K562 (cell line): ENCODE measurements around the gene CD300LB. TPM values are rescaled to one million over a fixed set of nuclear protein-coding genes. Genes with fewer than 3 reads are reported as not detected.

Experiments
- ATAC-seq: fragments of 200-7000 bp; cut with Tn5 transposase; 3 replicates; pipeline ENCODE4 v1.9.1; 2020; ENCODE audit warnings: moderate library complexity
- BruUV-seq: library from RNA; stranded (reverse); fragments of 400-500 nt; replicated peaks from 2 replicates; lab custom pipeline; 2021; lab: Mats Ljungman, UMichigan
- CTCF ChIA-PET: fragments of 300-600 bp; formaldehyde crosslinking; extraction: SDS; loops from one replicate; lab custom pipeline; 2021; ENCODE audit warnings: low intra/inter-chr PET ratio; lab: Yijun Ruan, JAX
- POLR2A ChIA-PET: fragments of 300-600, 350-650 bp; sonication (Branson Sonifier 250); formaldehyde crosslinking; extraction: SDS; loops from one replicate; lab custom pipeline; 2021; ENCODE audit warnings: antibody characterized with exemption, inconsistent platforms; lab: Yijun Ruan, JAX
- DNase-seq, 4 experiments: peaks; one replicate each; pipeline versions ENCODE4 v3.0.0 to v3.0.0-alpha.2; 2011 to 2018; ENCODE audit warnings: low spot score in 3 of 4, mixed read lengths in 3 of 4; ENCODE audit errors: extremely low read depth in 1 of 4
- FAIRE-seq: peaks from 2 replicates; lab custom pipeline; 2011; peaks lifted over from hg19 to GRCh38; lab: Jason Lieb, UNC
- H2AFZ ChIP-seq: 2 replicates; pipeline ENCODE4 v1.6.0; 2011; ENCODE audit warnings: low read depth, low read length, control low read depth, inconsistent platforms
- H3K27ac ChIP-seq: fragments of 200-600 bp; 3 replicates; pipeline ENCODE4 v1.8.0; 2011; ENCODE audit warnings: low read depth, mild to moderate bottlenecking, control low read depth, inconsistent platforms, low read length, moderate library complexity, mixed read lengths; ENCODE audit errors: extremely low read depth
- H3K27me3 ChIP-seq, 2 experiments: fragments of 300-600 bp in 1 of 2; 2 replicates in 1 of 2; 3 replicates in 1 of 2; pipeline versions ENCODE4 v1.6.0 to v1.8.0; 2011; ENCODE audit warnings: inconsistent platforms in 2 of 2, low read length in 2 of 2, mild to moderate bottlenecking in 1 of 2, mixed read lengths in 1 of 2, moderate library complexity in 1 of 2; ENCODE audit not compliant: control insufficient read depth in 2 of 2, insufficient read depth in 2 of 2
- H3K36me3 ChIP-seq: fragments of 300-600 bp; 3 replicates; pipeline ENCODE4 v1.8.0; 2011; ENCODE audit warnings: mild to moderate bottlenecking, low read length, inconsistent platforms; ENCODE audit not compliant: control insufficient read depth, insufficient read depth
- H3K4me1 ChIP-seq, 2 experiments: fragments of 200-600 bp in 1 of 2; replicated peaks in 1 of 2; 2 replicates in 1 of 2; 3 replicates in 1 of 2; pipeline versions ENCODE4 v1.5.1 to v1.8.0; 2011; ENCODE audit warnings: inconsistent platforms in 2 of 2, low read length in 2 of 2, mild to moderate bottlenecking in 1 of 2, mixed read lengths in 1 of 2, moderate library complexity in 1 of 2; ENCODE audit not compliant: control insufficient read depth in 2 of 2, insufficient read depth in 2 of 2
- H3K4me2 ChIP-seq: 2 replicates; pipeline ENCODE4 v1.6.1; 2011; ENCODE audit warnings: low read length, control low read depth, inconsistent platforms, mixed read lengths; ENCODE audit not compliant: insufficient read depth
- H3K4me3 ChIP-seq: fragments of 200-600 bp; sonication (generic), shearing (Covaris generic); 2 replicates; pipeline ENCODE4 v1.5.1; 2016; ENCODE audit warnings: control low read depth, inconsistent platforms
- H3K79me2 ChIP-seq: fragments of 200-600 bp; 3 replicates; pipeline ENCODE4 v1.8.0; 2011; ENCODE audit warnings: low read length, inconsistent platforms; ENCODE audit not compliant: control insufficient read depth, insufficient read depth
- H3K9ac ChIP-seq, 2 experiments: 2 replicates each; pipeline versions ENCODE4 v1.6.0 to v1.6.1; 2011; ENCODE audit warnings: low read depth in 2 of 2, low read length in 2 of 2, control low read depth in 1 of 2, inconsistent platforms in 1 of 2, mild to moderate bottlenecking in 1 of 2, mixed read lengths in 1 of 2; ENCODE audit not compliant: insufficient read depth in 1 of 2
- H3K9me1 ChIP-seq: one replicate; pipeline ENCODE4 v1.6.0; 2011; ENCODE audit warnings: inconsistent platforms, mild to moderate bottlenecking, low read length, moderate library complexity; ENCODE audit not compliant: control insufficient read depth, insufficient read depth
- H3K9me3 ChIP-seq: replicated peaks from 2 replicates; pipeline ENCODE4 v1.5.1; 2011; ENCODE audit warnings: low read depth, low read length, inconsistent platforms; ENCODE audit not compliant: control insufficient read depth, insufficient read depth
- H4K20me1 ChIP-seq: replicated peaks from 2 replicates; pipeline ENCODE4 v1.6.1; 2011; ENCODE audit warnings: low read length, inconsistent platforms, mixed read lengths; ENCODE audit not compliant: control insufficient read depth, insufficient read depth
- CBX1 ChIP-seq: sonication (generic); IDR thresholded peaks from 2 replicates; pipeline ENCODE4 v1.6.1; 2016; ENCODE audit warnings: antibody characterized with exemption, low read depth, mild to moderate bottlenecking
- CREB1 ChIP-seq, 2 experiments: sonication (generic) in 1 of 2; formaldehyde crosslinking in 1 of 2; IDR thresholded peaks; 2 replicates each; pipeline versions ENCODE4 v1.6.1 to v1.8.0; 2012 to 2022; ENCODE audit warnings: inconsistent platforms in 1 of 2, mild to moderate bottlenecking in 1 of 2, missing genetic modification reagents in 1 of 2, moderate library complexity in 1 of 2
- GTF2A2 ChIP-seq: IDR thresholded peaks from 2 replicates; pipeline ENCODE4 v1.6.1; 2016; ENCODE audit warnings: mild to moderate bottlenecking, missing genetic modification characterization, missing compliant biosample characterization
- MAFF ChIP-seq: IDR thresholded peaks from 2 replicates; pipeline ENCODE4 v1.6.1; 2012; ENCODE audit warnings: low read length, improper control_type of control experiment
- MAZ ChIP-seq, 2 experiments: fragments of 450-650 bp in 1 of 2; sonication (generic) in 1 of 2; formaldehyde crosslinking; IDR thresholded peaks in 1 of 2; conservative IDR thresholded peaks in 1 of 2; 2 replicates each; pipeline versions ENCODE4 v1.4.0 to v1.5.0; 2020; ENCODE audit warnings: mild to moderate bottlenecking in 1 of 2, missing genetic modification reagents in 1 of 2
- PHB ChIP-seq: fragments of 250-450 bp; sonication (Bioruptor Pico); IDR thresholded peaks from 2 replicates; pipeline ENCODE4 v1.5.0; 2021
- POLR2A ChIP-seq: fragments of 450-650 bp; conservative IDR thresholded peaks from 2 replicates; pipeline ENCODE4 v1.6.1; 2016
- RBM17 ChIP-seq: fragments of 200-400 bp; formaldehyde crosslinking; IDR thresholded peaks from 2 replicates; pipeline ENCODE4 v1.6.1; 2017; ENCODE audit warnings: low read depth, mild to moderate bottlenecking, low read length, borderline replicate concordance
- TGIF2 ChIP-seq: sonication (generic); formaldehyde crosslinking; IDR thresholded peaks from 2 replicates; pipeline ENCODE4 v1.8.1; 2022; ENCODE audit warnings: mild to moderate bottlenecking, missing genetic modification reagents, moderate library complexity
- WGBS: fragments of 100-300 bp; shearing (Covaris generic); methylation state at CpG from one replicate; pipeline ENCODE4 v1.1.6; 2016; ENCODE audit warnings: low coverage, mixed read lengths; ENCODE audit not compliant: insufficient coverage; ENCODE audit errors: missing lambda C conversion rate; 5-methylcytosine and 5-hydroxymethylcytosine counted together
- in situ Hi-C: fragments of 300-500 bp; cut with MboI; formaldehyde crosslinking; loops from 4 replicates; pipeline ENCODE4 v1.15.0; 2018; ENCODE audit warnings: inconsistent platforms, mixed read lengths
- intact Hi-C: fragments of 100-400 bp; cut with micrococcal nuclease; formaldehyde crosslinking; loops from 2 replicates; pipeline ENCODE4 v1.14.2; 2022
- polyA plus RNA-seq, 8 experiments: library from polyadenylated mRNA; depleted of rRNA in 4 of 8; stranded (reverse) in 5 of 8; unstranded in 3 of 8; fragments of >200 nt; fragmentation: Nextera tagmentation in 2 of 8; fragmentation: Illumina TruSeq in 1 of 8; extraction: Ambion mirVana in 2 of 8; extraction: Trizol in 1 of 8; gene quantifications; 2 replicates each; pipeline versions ENCODE4 v1.2.1 to v1.2.3, GENCODE V29; 2011 to 2014; ENCODE audit warnings: inconsistent platforms in 1 of 8, missing spikeins in 1 of 8
- total RNA-seq, 7 experiments: library from RNA; depleted of rRNA in 6 of 7; stranded (reverse); fragments of >200 nt in 6 of 7; fragmentation: Illumina TruSeq in 2 of 7; extraction: Trizol in 2 of 7; gene quantifications; 2 replicates each; pipeline versions ENCODE4 v1.2.1 to v1.2.3, GENCODE V29; 2011 to 2021; ENCODE audit warnings: low replicate concordance in 1 of 7

The CD300LB gene
- total and polyA plus RNA-seq, 9 of the 15 experiments (the other 6 are each of a cell fraction or from before 2014, with no cell fraction given), result not detected

DNA sequence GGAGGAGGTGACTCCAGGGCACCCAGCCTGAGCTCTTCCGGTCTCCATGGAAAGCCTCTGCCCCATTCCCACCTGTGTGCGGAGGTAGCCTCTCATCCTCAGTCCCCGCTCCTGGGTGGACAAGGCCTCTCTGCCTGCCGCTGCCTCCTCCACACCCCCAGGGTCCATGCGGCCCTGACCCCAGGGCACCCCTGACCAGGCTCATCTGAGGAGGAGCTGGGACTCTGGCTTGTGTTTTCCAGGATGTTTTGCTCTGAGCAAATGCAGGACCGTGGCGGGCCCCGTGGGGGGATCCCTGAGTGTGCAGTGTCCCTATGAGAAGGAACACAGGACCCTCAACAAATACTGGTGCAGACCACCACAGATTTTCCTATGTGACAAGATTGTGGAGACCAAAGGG is 58.0 kb downstream of the CD300LB start:
- ChIA-PET POLR2A (no interaction called here), CTCF (no interaction called here)
- no peak overlapping the region for H3K27ac ChIP-seq
- no peak for FAIRE-seq
- no peaks in the 10 kb centered on the region for H4K20me1 ChIP-seq
- no peak for DNase-seq
- no peaks in the 10 kb centered on the region for H3K9me3 ChIP-seq
- no peak overlapping the region for H2AFZ ChIP-seq
- H3K4me2 ChIP-seq, result no peak overlapping the region
- 4% methylated on average over 8 of the region's 8 CpGs for WGBS
- H3K36me3 ChIP-seq, result no peaks in the 10 kb centered on the region
- in situ Hi-C loops (no loop called here), intact Hi-C loops (no loop called here)
- ATAC-seq, result no peak
- peaks cover 5 to 33% of the 10 kb centered on the region in 2 experiments; a peak in 3 of 5 replicates for H3K27me3 ChIP-seq
- H3K79me2 ChIP-seq, result no peaks in the 10 kb centered on the region
- no peak overlapping the region for H3K4me3 ChIP-seq
- TF ChIP-seq TGIF2 (CRISPR knock-in tag), result no peak
- no peak for TF ChIP-seq RBM17
- TF ChIP-seq CREB1 (IDR thresholded peaks at IDR 0.05), result no peak
- TF ChIP-seq CREB1 (CRISPR knock-in tag; IDR thresholded peaks at IDR 0.05), result no peak
- no peak for TF ChIP-seq MAZ (CRISPR knock-in tag; conservative IDR thresholded peaks at IDR 0.05 in 1 of 2, IDR thresholded peaks at IDR 0.05 in 1 of 2)
- H3K4me1 ChIP-seq, result peaks cover 0 to 3% of the 10 kb centered on the region in 2 experiments; a peak in 3 of 5 replicates
- H3K9ac ChIP-seq, result no peak overlapping the region
- H3K9me1 ChIP-seq, result no peaks in the 10 kb centered on the region
- BruUV-seq, result no TSS peak

DNA sequence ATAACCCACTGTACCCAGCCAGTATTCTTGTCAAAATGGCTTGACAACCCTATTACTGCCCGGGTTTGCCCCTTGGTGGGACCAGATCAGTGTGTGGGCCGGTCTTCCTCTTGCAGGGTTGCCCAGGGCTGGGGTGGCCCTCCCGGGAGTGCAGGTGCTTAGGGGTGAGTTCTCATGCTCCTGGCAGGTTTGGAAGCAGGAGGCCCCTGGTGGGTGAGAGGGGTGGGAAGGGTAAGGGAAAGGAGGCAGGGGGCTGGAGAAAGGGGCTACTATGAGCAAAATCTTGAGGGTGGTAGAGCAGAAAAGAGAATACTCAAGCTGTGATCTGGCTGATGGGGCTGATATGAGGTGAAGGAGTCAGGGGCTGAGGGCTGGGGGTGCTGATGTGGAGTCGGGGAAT is 58.4 kb downstream of the CD300LB start:
- Histone ChIP-seq H4K20me1 (no peaks in the 10 kb centered on the region), H3K9me3 (no peaks in the 10 kb centered on the region), H3K9ac (no peak overlapping the region), H3K4me2 (no peak overlapping the region), H3K27ac (no peak overlapping the region), H3K27me3 (peaks cover 5 to 28% of the 10 kb centered on the region in 2 experiments; a peak in 3 of 5 replicates), H3K4me1 (peaks cover 0 to 3% of the 10 kb centered on the region in 2 experiments; a peak in 3 of 5 replicates), H3K9me1 (no peaks in the 10 kb centered on the region), H2AFZ (no peak overlapping the region), H3K36me3 (no peaks in the 10 kb centered on the region), H3K79me2 (no peaks in the 10 kb centered on the region), H3K4me3 (no peak overlapping the region)
- WGBS, result 2% methylated on average over 4 of the region's 4 CpGs
- ATAC-seq, result no peak
- ChIA-PET CTCF (no interaction called here), POLR2A (no interaction called here)
- TF ChIP-seq PHB (CRISPR knock-in tag) (no peak), MAFF (no peak), POLR2A (no peak), CBX1 (no peak), GTF2A2 (no peak)
- in situ Hi-C loops, result no loop called here
- no TSS peak for BruUV-seq
- no peak for DNase-seq
- intact Hi-C loops, result no loop called here
- FAIRE-seq, result no peak
